Neural crest cell (in vitro differentiated cells): ENCODE measurements around the gene PTEN. TPM values are rescaled to one million over a fixed set of nuclear protein-coding genes. Genes with fewer than 3 reads are reported as not detected.

ENCODE experiments used
- DNase-seq: peaks from one replicate; pipeline ENCODE4 v3.0.0; 2021; ENCODE audit warnings: low read depth, mixed read lengths, low spot score
- H3K27ac Mint-ChIP-seq: one replicate; pipeline ENCODE4 v1.8.0; 2021; ENCODE audit warnings: mild to moderate bottlenecking, mixed read lengths; ENCODE audit not compliant: unreplicated experiment
- H3K27me3 Mint-ChIP-seq: 2 replicates; pipeline ENCODE4 v1.8.0; 2021; ENCODE audit warnings: low read depth, mild to moderate bottlenecking, mixed read lengths
- H3K36me3 Mint-ChIP-seq: 2 replicates; pipeline ENCODE4 v1.8.0; 2021; ENCODE audit warnings: low read depth, mild to moderate bottlenecking, mixed read lengths
- H3K4me1 Mint-ChIP-seq: 2 replicates; pipeline ENCODE4 v1.8.0; 2021; ENCODE audit warnings: mixed read lengths
- H3K4me3 Mint-ChIP-seq: one replicate; pipeline ENCODE4 v1.8.0; 2021; ENCODE audit warnings: mild to moderate bottlenecking, mixed read lengths
- H3K9me3 Mint-ChIP-seq: 2 replicates; pipeline ENCODE4 v1.8.0; 2021; ENCODE audit warnings: mixed read lengths
- CTCF ChIP-seq: fragments of 200-600 bp; sonication (generic); conservative IDR thresholded peaks from 2 replicates; pipeline ENCODE4 v1.5.0; 2021; ENCODE audit warnings: antibody characterized with exemption, mild to moderate bottlenecking
- total RNA-seq: library from RNA; stranded (reverse); gene quantifications from 2 replicates; pipeline ENCODE4 v1.2.1, GENCODE V29; 2021

PTEN gene
- total RNA-seq, 1 donor from 2014 or later: 52.5 TPM

DNA sequence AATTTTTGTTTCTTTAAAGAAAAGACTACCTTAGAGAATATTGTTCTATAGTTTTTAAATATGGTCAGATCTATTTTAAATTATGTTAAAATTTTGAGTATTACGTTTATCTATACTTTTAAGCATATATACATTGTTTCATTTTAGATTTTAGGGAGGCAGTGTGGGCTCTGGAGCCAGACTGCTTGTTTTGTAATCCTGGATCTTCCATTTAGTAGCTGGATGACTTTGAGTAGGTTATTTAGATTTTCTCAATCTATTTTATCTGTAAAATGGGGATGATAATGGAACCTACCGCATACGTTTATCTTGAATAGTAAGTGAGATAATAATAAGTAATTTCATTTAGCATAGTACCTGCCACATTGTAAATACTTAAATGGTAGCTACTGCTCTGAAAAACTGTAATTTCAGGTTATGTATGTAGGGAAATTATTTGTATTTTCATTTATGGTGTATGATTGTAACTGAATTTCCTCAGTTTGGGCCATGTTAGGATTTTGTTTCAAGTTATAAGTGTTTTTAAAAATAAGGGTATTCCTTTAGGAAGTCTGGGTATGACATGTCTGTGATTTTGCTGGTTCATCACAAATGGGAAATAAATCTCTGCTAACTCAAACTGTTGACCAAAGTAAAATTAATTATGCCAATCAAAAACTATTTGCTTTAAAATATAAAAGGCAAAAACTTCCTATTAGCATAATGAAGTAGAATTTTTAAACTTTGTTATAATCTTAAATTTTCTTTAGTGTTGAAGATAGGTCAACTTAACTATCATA, 6.5 kb downstream of the PTEN start:
- Mint-ChIP-seq H3K4me1 (peaks cover 66% of the 10 kb centered on the region), H3K4me3 (no peak overlapping the region), H3K27ac (no peak overlapping the region), H3K27me3 (no peaks in the 10 kb centered on the region), H3K9me3 (no peaks in the 10 kb centered on the region), H3K36me3 (peaks cover 6% of the 10 kb centered on the region)
- DNase-seq: no peak
- TF ChIP-seq CTCF: no peak

DNA sequence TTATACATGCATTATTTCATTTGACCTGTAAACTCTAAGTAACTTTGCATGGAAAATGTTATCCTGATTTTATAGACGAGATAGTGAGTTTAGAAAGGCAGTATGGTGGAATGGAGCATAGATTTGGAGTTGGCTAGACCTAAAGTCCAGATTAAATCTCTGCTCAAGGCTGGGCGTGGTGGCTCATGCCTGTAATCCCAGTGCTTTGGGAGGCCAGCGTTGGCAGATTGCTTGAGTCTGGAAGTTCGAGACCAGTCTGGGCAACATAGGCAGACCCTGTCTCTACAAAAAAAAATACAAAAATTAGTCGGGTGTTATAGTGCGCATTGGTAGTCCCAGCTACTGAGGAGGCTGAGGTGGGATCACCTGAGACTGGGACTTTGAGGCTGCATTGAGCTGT, 9.4 kb downstream of the PTEN start:
- TF ChIP-seq CTCF: no peak
- DNase-seq: no peak
- H3K27ac Mint-ChIP-seq: no peak overlapping the region
- no peaks in the 10 kb centered on the region for H3K9me3 Mint-ChIP-seq
- peaks cover 3% of the 10 kb centered on the region for H3K36me3 Mint-ChIP-seq
- no peak overlapping the region for H3K4me3 Mint-ChIP-seq
- no peaks in the 10 kb centered on the region for H3K27me3 Mint-ChIP-seq
- peaks cover 41% of the 10 kb centered on the region for H3K4me1 Mint-ChIP-seq

GRCh38 chr10:87873656-87874055, 10.2 kb downstream of the PTEN start:
- Mint-ChIP-seq H3K27ac (no peak overlapping the region), H3K4me3 (no peak overlapping the region), H3K27me3 (no peaks in the 10 kb centered on the region), H3K4me1 (peaks cover 33% of the 10 kb centered on the region), H3K36me3 (peaks cover 3% of the 10 kb centered on the region), H3K9me3 (no peaks in the 10 kb centered on the region)
- no peak for DNase-seq
- no peak for TF ChIP-seq CTCF

DNA sequence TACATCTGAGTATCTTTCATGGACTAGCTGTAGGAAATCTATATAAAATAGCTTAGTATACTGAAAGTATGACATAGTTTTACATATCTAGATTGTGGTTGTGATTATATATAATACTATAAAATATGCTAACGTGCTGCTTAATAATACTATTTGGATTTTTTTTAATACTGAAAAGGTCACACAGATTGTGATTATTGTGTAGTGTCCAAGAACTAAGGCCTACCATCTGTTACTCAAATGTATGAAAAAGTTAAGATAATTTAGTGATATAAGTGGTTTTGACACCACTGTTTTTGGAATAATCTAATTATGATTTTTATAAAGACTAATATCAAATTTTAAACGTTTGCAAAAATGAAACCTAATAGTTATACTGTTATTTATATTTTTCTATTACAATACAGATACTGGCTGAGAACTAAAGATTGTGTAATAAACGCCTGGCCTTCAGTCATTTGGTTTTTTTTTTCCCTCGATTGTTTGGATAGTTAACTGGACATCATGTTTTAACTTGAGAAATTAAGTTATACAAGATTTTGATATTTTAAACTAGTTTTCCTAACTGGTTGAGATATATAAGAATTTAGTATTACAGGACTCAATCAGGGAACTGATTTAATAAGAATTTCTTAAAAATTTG, 12.6 kb downstream of the PTEN start:
- DNase-seq: no peak
- peaks cover 14% of the 10 kb centered on the region for H3K36me3 Mint-ChIP-seq
- no peaks in the 10 kb centered on the region for H3K27me3 Mint-ChIP-seq
- no peaks in the 10 kb centered on the region for H3K9me3 Mint-ChIP-seq
- no peak for TF ChIP-seq CTCF
- H3K27ac Mint-ChIP-seq: no peak overlapping the region
- peaks cover 17% of the 10 kb centered on the region for H3K4me1 Mint-ChIP-seq
- no peak overlapping the region for H3K4me3 Mint-ChIP-seq

- no peak overlapping the region for H3K27ac Mint-ChIP-seq
- peaks cover 4% of the 10 kb centered on the region for H3K4me1 Mint-ChIP-seq
- H3K9me3 Mint-ChIP-seq: peaks cover 4% of the 10 kb centered on the region
- no peak for DNase-seq
- TF ChIP-seq CTCF: no peak
- H3K36me3 Mint-ChIP-seq: peaks cover 24% of the 10 kb centered on the region
- H3K27me3 Mint-ChIP-seq: no peaks in the 10 kb centered on the region
- no peak overlapping the region for H3K4me3 Mint-ChIP-seq
Observed at GRCh38 chr10:87878664-87879459, 15.4 kb downstream of the PTEN start.
